Tibial nerve (tissue), 4 donors: ENCODE results near the gene ZNF410.

Experiments used
- CTCF ChIP-seq, 5 experiments: fragments of 200-600 bp in 3 of 5; fragments of 450-650 bp in 2 of 5; sonication (generic) in 3 of 5; IDR thresholded peaks; one replicate each; pipeline ENCODE4 v1.5.1; 2016 to 2019; ENCODE audit warnings: antibody characterized with exemption in 5 of 5, mild to moderate bottlenecking in 3 of 5, moderate library complexity in 2 of 5
- EP300 ChIP-seq, 2 donors: sonication (generic); formaldehyde crosslinking; IDR thresholded peaks; one replicate each; pipeline ENCODE4 v1.6.1; 2017; ENCODE audit warnings: antibody characterized with exemption in 2 of 2, mild to moderate bottlenecking in 1 of 2
- POLR2A ChIP-seq, 2 donors: fragments of 450-650 bp; IDR thresholded peaks; one replicate each; pipeline ENCODE4 v1.6.1; 2017; ENCODE audit warnings: antibody characterized with exemption in 2 of 2, mild to moderate bottlenecking in 2 of 2, moderate library complexity in 2 of 2

- TF ChIP-seq CTCF (IDR thresholded peaks at IDR 0.05): no peak
- no peak for TF ChIP-seq POLR2A (IDR thresholded peaks at IDR 0.05)
- TF ChIP-seq EP300 (IDR thresholded peaks at IDR 0.05): no peak
Observed at GRCh38 chr14:73843296-73843695, 43.4 kb upstream of the ZNF410 start.
